GM08714 (cell line): ENCODE measurements around the gene CD74.

ENCODE experiments used
- H3K4me3 ChIP-seq: fragments of 200-500 bp; sonication (Bioruptor generic); 2 replicates; pipeline ENCODE4 v1.5.1; 2014; ENCODE audit warnings: mild to moderate bottlenecking, low read length, inconsistent platforms
- ZNF274 ChIP-seq: IDR thresholded peaks from 2 replicates; pipeline ENCODE4 v1.6.1; 2012; ENCODE audit warnings: mild to moderate bottlenecking, low read depth, low read length

The CD74 gene

DNA sequence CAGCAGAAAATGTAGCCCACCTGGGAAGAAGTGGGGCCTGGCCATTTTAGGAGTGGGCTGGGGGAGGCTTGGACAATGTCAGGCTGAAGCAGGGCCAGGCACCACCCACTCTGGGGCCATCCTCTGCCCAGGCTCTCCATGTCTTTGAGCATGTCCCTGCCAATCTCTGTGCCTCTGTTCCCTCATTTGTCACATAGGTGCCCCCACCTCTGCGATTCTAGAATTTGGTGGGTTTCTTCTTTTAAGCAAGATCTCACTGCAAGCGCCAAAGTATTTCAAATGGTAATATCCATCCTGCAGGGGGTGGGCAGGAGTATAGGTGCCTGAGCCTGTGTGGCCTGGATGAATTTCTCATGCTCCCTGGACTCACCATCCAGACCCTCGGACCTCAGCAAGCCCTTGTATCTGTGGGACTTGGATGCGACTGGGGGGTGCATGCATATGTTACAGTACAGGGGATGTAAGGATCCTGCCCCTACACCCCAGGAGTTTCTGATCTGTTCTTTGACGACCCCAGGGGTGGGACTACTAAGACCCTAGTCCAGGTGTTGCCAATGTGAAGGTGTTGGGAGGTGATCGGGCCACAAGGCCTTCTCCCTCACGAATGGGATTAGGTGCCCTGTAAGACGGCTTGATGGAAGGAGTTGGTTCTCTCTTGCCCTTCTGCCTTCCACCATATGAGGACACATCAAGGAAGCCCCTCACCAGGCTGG lies 4.3 kb downstream of the CD74 start:
- TF ChIP-seq ZNF274, result no peak
- peak overlapping the region; percentile 81; the same call in 1 of the 2 replicates for H3K4me3 ChIP-seq

- H3K4me3 ChIP-seq, result no peak overlapping the region
- TF ChIP-seq ZNF274, result no peak
Observed at GRCh38 chr5:150407096-150407720, 5.5 kb downstream of the CD74 start.

- H3K4me3 ChIP-seq, result no peak overlapping the region
- no peak for TF ChIP-seq ZNF274
Observed at GRCh38 chr5:150406723-150407095, 6.0 kb downstream of the CD74 start.

- no peak for TF ChIP-seq ZNF274
- H3K4me3 ChIP-seq, result no peak overlapping the region
Observed at GRCh38 chr5:150406103-150406722, 6.5 kb downstream of the CD74 start.

DNA sequence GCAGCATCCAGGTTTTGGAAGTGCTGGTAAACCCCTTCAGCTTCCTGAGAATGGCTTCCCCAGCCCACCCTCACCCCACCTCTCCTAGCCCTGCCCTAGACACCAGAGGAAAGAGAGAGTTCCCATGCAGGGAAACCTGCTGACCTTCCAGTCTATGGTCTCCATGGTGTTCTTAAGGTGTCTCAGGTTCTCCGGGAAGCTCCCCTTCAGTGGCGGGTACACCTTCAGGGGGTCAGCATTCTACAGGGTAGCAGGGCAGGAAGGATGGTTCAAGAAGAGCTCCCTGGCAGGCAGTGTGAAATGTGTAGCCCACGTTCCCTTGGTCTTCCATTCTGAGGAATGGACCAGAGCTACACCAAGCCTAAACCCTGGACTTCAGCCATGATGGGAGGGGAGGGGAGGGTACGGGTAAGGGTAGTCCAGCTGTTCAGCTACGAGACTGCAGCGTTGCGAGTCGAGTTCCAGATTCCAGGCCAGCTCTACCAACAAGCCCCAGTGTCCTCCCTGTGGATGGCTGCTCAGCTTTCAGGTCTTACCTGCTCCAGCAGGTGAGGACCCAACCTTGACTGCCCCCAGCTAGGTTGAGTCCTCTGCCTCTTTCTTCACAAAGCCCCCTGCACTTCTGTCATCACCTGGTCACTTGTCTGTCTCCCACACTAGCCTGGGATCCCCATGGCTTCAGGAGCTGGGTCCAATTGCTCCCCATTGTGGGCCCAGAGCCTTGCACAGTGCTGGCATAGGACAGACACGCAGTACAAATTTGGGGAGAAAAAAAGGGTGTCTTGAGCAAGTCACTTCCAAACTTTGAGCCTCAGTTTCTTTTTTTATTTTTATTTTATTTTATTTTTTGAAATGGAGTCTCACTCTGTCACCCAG lies 7.5 kb downstream of the CD74 start:
- no peak overlapping the region for H3K4me3 ChIP-seq
- no peak for TF ChIP-seq ZNF274

- no peak overlapping the region for H3K4me3 ChIP-seq
- no peak for TF ChIP-seq ZNF274
Observed at GRCh38 chr5:150404535-150404934, 8.2 kb downstream of the CD74 start.

DNA sequence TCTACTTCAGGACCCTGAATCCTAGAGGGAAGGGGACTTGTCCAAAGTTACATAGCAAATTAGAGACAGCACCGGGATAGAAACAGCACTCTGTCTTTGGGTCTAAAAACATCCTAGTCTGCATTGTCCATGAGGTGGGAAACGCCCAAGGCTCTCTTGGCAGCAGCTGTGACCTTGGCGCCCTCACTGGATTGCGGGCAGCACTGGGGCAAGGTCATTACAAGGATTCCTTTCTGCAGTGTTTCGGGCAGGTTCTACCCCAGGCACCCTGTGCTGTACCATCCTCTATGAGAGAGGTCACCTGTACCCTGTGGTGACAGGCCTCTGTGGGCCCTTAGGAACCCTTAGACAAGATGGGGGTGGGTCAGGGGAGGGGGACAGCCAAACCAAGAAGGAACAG lies 8.6 kb downstream of the CD74 start:
- no peak for TF ChIP-seq ZNF274
- no peak overlapping the region for H3K4me3 ChIP-seq

- no peak for TF ChIP-seq ZNF274
- no peak overlapping the region for H3K4me3 ChIP-seq
Observed at GRCh38 chr5:150402901-150403342, 9.8 kb downstream of the CD74 start.

DNA sequence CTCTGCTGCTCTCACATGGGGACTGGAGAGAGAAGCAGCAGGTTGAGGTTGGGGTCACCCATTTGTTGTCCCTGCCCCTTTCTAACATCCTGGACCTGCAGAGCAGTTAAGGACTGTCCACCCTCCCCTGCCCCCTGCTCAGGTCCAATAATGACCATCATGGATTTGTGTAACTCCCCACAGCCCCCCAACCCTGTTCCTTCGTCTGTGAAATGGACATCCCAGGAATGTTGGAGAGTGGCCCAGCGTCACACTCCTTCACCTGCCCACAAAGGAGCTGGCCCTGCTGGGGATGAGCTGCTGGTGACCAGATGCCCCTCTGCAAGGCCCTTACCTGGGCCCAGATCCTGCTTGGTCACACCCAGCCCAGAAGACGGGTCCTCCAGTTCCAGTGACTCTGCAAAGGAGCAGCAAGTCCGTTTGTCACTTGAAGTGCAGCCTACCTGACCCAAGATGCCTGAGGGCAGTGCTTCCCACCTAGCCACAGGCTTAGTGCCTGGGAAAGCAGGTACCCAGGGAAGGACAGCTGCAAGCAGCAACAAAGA lies 10.4 kb downstream of the CD74 start:
- TF ChIP-seq ZNF274, result no peak
- H3K4me3 ChIP-seq, result no peak overlapping the region

DNA sequence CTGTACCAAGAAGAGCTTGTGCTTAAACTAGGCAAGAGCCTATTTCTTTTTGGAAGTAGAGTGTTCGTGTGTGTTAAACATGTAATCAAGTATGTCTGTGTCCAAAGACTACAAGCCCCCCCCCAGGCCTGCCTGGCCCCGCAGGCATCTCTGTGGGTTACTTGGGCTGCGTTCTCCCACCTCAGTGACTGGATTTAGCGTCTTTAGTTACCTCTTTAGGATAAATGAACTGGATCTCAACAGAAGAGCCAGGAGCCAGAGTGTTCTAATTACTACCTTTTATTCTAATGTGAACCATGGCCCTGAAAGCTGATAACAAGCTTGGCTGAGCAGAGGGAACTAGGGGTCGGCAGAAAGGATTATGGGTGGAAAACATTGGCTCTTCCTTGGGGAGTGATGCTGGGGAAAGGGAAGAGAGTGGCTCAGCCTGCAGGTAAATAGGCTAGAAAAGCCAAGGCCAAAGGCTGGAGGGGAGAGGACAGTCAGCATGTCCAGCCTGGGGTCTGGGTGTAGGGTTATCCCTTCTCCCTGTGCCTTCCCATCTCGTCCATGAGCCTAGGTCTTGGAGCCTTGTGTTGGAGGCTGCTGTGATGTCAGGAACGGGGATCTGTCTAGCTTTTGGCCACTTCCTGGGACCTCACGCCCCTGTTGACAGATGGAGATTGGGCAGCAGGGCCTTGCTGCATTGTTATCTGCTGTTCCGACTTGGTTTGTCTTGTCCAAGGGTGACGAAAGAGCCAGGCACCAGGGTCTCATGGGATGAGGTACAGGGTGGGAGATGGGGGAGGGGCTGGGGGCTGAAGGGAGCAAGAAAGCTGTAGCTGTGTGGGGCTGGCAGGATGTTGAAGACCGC lies 11.1 kb downstream of the CD74 start:
- no peak for TF ChIP-seq ZNF274
- H3K4me3 ChIP-seq, result no peak overlapping the region

DNA sequence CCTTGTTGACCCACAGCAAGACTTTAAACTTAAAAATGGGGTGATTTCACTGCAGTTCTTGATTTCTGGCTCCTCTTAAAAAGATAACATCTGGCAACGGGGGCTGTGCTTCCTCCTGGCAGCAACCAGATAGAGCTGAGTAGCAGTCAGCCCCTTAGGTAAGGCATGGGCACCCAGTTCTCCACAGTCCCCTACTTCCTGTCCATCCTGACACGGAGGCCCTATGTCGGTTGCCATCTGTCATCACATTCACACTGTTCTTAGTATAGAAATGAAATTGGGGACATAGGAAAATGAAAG lies 11.7 kb downstream of the CD74 start:
- H3K4me3 ChIP-seq, result no peak overlapping the region
- no peak for TF ChIP-seq ZNF274

GRCh38 chr5:150400316-150401075 lies 12.2 kb downstream of the CD74 start:
- no peak overlapping the region for H3K4me3 ChIP-seq
- TF ChIP-seq ZNF274, result no peak

GRCh38 chr5:150399524-150400211 lies 13.0 kb downstream of the CD74 start:
- TF ChIP-seq ZNF274, result no peak
- no peak overlapping the region for H3K4me3 ChIP-seq
